GM21786 (cell line): ENCODE data around the gene ARSG.
"Not testable (repeated sequence)": the region's sequence is repeated elsewhere in the genome, so short reads cannot be mapped to it uniquely, and the experiment has no call there.

Experiments
- ATAC-seq: cut with Tn5 transposase; IDR thresholded peaks from one replicate; pipeline ENCODE4 v1.9.1; 2021; ENCODE audit not compliant: unreplicated experiment

ARSG gene

DNA sequence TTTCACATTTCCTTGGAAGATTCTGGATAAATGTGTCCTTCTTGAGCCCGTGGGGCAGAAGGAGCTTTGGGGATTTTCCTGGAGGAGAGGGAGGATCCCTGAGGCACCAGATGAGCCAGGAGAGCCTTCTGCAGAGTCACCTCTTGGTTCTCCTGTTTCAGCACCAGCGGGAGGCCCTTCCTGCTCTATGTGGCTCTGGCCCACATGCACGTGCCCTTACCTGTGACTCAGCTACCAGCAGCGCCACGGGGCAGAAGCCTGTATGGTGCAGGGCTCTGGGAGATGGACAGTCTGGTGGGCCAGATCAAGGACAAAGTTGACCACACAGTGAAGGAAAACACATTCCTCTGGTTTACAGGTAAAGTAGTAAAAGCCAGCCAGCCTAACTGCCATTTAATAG is 77.1 kb downstream of the ARSG start:
- ATAC-seq, result no peak

DNA sequence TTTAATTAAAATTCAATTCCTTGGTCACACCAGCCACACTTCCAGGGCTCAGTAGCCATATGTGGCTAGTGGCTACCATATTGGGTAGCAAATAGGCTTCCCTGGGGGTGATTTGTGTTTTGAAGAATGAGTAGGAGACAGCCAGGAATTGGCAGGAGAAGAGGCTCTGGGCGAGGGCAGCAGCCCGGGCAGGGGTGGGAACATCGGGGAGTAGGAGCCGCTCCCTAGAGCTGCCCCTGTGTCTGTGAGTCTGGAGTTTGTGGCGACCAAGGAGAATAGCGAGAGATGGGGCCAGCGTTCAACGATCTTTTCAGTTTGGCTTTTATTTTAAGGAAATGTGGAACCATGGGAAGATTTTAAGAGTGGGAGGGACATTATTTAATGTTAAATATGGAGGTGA is 84.3 kb downstream of the ARSG start:
- ATAC-seq, result no peak

DNA sequence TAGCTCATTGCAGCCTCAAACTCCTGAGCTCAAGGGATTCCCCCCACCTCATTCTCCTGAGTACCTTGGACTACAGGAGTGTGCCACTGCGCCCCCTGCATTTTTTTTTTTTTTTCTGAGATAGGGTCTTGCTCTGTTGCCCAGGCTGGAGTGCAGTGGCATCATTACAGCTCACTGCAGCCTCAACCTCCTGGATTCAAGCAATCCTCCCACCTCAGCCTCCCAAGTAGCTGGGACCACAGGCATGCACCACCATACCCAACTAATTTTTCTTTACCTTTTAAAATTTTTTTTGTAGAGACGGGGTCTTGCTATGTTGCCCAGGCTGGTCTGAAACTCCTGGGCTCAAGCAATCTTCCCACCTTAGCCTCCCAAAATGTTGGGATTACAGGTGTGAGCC is 84.9 kb downstream of the ARSG start:
- not testable (repeated sequence) for ATAC-seq

DNA sequence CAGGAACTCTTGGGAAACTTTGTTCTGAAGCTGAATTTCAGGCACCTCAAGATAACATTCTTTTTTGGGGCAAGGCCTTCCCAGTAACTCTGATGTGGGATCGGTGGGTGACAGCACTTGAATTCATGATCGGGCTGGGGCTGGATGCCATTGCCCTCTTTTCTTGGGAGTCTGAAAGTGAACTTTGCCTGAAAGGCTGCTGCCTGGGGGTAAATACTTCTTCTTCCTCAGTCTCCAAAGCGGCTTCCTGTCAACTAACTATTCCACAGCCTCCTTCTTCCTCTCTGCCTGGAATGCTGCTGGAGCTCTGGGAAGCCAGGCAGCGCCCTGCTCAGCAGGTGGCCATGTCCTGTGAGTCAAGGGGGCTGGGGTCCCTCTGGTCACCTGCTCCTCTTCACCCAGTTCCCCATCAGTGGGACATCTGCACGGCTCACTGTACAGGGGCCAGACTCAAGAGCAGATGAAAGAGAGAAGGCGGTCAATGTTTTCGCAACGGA is 86.5 kb downstream of the ARSG start:
- no peak for ATAC-seq

DNA sequence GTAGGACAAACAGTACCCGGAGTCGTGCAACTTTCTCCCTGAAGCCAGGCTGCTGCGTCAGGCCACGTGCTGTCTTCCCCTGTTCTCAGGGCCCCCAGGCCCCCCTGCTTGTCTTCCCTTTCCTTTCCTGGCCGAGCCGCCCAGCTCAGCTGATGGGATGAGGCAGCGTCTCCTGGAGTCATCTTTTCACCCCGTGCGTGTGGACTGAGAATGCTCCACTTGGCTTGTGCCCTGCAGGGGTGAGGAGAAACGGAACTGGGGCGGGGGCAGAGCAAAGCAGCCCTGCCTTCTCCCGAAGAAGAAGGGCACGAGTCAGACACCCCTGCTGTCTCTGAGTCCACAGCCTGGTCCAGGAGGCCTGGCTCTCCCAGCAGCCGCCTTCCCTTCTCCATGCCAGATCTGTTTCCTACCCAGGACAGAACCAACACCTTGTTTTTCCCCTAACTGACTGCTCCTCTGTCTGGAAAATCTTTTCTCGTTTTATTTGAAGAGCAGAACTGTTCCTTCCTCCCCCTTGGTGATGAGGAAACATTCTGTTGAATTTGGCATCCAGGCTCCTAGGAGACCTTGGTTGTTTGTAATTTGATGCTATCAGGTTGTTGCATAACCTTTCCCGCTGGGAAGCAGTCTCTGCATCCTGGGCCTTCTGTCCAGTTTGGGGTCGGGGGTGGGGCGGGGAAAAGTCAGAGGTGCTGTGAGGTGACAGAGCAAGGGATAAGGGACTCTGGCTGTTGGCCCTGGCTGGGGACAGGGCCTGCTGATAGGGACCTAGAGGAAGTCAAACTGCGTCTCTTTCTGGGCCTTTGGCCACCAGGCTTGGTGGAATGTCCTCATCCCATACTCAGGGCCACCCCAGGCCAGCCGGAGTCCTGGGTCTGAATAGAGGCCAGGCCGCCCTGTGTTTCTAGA is 87.2 kb downstream of the ARSG start:
- ATAC-seq, result no peak

DNA sequence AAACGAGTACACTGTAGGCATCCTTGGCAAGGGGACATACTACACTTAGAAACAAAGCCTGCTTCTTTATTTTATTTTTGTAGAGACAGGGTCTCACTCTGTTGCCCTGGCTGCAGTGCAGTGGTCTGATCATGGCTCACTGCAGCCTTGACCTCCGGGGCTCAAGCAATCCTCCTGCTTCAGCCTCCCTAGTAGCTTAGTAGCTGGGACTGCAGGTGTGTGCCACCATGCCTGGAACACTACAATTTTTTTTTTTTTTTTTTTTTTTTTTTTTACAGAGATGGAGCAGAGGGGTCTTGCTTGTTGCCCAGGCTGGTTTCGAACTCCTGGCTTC is 87.8 kb downstream of the ARSG start:
- no peak for ATAC-seq

DNA sequence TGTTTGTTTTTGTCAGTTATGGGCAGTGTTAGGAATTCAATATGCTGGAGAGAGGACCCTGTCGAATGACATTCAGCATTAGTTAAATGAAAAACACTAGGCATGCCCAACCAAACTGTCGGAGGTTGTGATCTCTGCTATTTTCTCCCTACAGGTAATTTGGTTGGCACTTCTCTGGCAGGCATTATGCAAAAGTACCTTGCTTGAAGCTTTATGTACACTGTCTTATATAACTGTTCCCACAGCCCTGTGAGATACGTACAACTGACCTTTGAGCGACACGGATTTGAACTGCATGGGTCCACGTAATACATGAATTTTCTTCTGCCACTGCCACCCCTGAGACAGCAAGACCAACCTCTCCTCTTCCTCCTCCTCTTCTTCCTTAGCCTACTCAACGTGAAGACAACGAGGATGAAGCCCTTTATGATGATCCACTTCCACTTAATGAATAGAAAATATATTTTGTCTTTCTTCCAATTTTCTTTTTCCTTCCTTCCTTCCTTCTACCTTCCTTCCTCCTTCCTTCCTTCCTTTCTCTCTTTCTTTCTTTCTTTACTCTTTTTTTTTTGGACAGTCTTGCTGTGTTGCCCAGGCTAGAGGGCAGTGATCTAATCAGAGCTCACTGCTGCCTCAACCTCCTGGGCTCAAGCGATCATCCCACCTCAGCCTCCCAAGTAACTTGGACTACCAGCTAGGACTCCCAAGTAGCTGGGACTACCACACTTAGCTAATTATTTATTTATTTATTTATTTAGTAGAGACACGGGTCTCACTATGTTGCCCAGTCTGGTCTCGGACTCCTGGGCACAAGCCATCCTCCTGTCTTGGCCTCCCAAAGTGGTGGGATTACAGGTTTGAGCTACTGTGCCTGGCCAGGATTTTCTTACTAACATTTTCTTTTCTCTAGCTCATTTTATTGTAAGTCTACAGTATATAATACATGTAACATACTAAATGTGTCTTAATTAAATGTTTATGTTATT is 88.7 kb downstream of the ARSG start:
- no peak for ATAC-seq

DNA sequence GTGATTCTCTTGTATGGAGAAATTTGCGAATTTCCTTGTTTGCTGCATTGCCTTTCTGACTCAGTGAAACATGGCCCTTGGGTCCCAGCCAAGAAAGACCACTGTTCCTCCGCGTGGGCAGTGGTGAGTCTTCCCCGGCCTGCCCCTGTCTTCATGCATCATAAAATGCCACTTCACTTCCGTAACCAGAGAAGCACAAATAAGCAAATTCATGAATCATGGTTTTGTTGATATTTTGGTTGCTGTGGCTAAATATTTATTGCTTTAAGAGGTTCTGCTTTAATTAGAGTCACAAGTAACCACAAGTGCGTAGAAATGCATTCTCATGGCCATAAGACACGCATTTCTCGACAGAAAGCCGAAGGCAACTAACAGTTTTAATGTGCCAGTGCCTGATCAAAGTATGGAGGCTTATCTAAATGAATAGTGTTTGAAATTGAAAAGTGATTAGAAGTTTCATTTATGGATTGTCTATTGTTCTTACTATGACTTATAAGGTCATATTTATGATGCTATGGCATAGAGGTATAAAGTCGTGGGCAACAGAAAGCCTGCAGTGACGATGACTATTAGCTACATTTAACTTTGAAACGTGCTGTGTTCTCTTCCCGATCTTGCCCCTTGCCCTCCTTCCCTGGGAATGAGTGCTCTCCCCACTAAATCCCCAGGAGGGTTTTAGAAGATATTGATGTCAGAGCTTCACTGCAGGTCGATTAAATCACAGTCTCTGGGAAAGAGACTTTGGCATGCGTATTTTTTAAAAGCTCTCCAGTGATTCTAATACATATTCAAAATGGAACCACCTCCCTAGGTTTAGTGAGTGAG is 90.0 kb downstream of the ARSG start:
- no peak for ATAC-seq

DNA sequence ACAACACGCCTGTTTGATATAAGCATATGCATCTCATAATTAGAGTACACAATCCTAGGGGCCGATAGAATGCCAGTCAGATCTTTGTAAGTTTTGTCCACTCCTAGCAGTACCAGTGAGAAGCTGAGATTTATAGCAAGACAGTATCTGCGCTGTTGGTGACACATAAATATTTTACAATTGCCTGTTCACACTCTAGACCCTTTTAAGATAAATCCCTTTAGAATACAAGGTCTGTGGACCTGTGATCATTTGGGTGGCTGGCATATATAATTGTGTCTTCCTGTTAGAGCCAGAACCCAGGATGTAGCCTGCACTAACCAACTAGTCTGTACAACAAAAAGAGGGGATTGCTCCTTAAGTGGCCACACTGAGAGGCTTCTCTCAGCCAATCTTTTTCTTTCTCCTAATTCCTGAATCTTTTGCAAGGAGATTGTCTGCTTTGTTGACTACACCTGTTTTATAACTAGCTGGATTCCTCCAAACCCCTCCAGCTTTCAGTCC is 91.3 kb downstream of the ARSG start:
- ATAC-seq, result no peak

DNA sequence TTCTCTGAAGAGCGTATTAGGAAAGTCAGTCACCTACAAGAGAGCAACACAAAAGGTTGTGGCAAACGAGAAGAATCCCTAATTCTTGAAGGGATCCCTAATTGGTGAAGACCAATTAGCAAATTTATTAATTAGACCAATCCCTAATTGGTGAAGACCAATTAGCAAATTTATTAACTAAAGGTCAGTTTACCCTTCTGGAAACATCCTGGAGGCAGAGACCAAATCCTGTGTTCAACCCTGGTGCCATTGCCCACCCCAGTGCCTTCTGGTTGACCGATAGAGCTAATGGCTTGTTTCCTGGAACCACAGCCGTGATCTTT is 91.8 kb downstream of the ARSG start:
- no peak for ATAC-seq

DNA sequence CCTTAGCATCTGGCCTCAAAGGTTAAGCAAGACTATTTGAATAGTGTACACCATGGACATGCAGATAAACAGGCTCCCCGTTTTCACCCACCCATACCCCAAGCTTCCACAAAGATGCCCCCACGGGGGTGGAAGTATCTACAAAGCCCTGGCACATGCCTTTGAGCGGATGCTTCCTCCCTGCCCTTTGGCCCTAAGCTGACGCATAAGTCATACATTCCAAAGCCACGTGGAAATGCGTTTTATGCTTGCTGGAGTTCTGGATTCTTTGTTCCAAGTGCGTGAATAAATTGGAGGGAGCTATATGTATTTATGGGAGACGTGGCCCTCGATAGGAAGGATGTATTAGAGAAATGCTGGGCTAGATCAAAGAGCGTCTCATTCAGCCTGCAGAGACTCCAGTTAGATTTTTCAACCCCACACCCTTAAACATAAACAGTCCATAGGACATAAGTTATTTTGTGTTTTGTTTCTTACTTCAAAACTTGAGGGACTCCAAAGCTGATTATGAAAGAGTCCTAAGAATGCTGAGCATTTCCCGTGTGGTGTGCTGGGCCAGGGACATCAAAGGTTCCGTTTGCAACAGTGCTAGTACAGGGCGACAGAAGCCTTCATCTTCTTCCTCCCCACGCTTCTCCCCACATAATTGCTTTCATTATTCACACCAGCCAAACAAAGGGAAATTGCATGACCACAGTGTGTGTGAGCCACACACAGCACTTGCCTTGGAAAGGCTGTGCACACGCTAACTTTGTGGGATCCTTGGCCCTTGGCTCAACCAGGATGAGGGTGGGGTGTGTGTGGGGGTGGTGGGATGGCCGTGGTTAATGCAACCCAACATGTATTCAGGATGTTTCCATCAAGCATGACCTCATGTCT is 92.4 kb downstream of the ARSG start:
- no peak for ATAC-seq

DNA sequence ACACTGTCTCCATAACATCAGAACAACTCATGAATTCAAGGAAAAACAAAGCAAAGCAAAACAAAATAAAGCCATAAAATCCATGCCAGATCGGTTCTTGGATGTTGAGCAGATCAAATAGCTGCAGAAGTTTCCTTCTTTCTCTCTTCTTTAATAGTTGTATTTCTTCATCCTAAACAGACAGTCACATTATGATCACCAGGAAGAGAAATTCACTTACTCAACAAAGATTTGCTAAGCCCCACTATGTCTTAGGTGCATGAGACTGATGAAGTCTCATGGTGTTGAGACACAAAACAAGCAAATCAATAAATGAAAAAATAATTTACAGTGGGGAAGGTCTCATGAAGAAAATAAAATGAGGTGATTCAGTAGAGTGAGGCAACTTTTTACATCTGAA is 93.2 kb downstream of the ARSG start:
- ATAC-seq, result no peak

DNA sequence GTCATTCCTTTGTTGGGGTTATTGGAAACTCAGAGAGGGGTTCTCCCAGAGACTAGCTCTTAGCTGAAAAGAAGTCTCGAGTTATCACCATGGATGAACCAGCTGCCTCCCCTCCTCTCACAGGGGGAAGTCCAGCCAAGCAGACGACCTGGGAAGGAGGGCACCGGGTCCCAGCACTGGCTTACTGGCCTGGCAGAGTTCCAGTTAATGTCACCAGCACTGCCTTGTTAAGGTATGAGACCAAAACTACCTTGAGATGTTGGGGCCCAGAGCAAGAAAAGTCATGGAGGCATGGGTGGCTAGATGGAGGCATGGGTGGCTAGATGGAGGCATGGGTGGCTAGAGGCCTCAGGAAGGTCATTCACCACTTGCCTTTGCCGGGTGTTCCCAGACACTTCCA is 93.6 kb downstream of the ARSG start:
- ATAC-seq, result no peak

DNA sequence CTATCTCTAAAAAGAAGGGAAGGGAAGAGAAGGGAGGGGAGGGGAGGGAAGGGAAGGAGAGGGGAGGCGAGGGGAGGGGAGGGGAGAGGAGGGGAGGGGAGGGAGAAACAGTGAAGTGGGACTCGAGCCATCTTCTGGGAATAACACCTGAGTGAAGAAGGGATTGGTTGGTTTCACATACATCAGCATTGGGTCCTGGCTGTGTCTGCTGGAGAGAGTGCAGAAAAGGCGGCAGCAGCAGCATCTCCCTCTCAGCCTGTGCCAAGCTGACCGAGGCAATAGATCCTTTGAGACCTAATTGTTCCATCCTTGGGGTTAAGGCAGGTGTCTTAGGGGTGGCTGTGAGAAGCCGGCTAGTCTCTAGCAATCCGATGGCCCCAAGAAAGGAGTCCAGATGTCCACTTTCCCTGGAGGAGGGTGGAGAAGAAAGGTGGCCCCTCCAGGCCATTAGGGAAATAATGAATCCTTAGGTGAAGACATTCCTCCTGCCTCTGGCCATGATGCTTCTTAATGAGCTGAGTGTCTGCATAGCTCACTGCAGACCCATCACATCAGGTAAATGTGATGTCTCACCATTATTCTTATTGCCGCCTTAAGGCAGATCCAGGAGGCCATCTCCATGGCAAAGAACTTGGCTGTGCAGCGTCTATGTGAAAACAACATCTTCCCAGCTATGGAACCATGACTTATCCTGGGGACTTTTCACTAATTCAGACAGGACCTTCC is 94.4 kb downstream of the ARSG start:
- ATAC-seq, result no peak

DNA sequence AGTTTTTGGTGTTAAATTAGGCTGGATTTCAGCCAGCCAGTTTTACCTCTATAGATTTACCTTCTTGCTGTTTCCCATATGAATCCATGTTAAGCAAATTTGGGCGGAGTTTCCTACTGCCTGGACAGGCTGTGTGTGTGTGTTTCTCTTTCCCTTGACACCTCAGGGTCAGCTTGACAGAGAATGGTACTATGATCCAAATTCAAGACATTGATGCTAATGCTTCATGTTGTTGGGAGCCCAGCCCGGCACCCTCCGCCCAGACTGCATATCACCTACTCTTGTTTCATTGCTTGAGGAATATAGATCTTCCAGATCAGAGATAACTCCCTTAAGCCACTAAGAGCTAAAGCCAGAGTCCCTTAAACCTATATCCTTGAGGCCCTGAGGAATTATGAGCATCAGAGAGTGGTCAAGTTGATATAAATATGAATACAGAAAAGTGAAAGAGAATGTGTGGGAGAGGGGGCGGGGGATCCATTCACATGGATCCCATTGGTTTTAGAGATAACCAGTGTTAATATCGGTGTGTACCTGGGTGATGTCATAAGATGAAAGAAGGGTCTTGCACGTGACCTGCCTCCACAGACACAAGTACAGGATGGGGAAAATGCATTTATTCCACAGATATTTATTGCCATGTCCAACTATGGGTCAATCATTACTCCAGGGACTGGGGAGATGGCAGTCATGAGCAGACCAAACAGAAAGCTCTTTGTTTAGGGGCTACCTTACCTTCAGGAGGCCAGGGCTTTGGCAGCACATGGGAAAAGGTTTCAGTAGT is 96.3 kb downstream of the ARSG start:
- ATAC-seq, result no peak

DNA sequence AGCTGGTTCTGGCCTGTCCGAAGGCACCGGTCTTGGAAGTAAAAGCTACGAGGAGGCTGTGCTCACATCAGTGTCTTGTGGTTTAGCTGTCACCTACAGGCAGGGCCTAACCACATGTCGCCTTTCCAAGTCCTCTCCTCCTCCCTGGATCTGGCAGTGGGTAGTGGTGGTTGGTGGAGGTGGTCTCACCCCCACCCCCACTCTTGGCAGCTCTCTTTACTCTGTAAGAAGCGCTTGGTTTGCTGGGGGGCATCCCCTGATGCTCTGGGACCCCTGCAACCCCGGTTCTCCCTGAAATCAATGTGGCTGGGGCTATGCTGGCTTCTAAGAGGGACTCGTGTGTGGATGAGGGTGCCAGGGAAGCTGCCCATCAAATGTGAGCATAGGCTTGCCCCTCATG is 97.7 kb downstream of the ARSG start:
- no peak for ATAC-seq

DNA sequence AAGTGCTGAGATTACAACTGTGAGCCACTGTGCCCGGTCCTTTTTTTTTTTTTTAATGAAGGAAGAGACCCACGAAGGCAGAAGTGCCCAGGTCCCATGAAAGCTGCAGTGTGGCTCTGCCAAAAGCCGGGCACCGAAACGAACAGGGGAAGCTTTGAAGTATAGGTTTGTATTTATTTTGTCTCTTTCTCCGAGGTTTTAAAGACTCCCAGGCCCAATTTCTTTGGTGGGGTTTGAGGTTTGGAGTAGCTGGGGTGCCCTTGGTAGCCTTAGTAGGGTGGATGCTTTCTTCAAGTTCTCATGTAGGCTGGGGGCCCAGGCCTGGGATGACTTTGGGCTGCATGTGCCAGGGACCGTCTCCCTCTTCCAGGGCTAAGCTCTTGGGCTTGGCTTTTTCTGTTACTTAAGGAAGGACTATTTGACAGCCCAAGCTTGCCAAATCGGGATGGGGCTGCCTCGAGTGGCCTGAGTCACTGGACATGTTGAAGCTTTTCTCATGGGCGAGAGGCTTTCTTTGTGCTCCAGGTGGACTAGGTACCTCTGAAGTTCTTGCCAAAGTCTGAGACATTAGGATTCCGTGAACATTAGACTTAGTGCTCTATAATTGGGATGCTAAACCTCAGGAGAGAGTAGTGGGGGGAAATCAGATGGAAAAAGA is 99.7 kb downstream of the ARSG start:
- no peak for ATAC-seq
